Stimulated activated CD8-positive, alpha-beta memory T cell treated with anti-CD3 and anti-CD28 coated beads, Interleukin-12 subunit alpha, Interleukin-12 subunit beta, amount 100 ng/mL, for 4 hours (primary cell): ENCODE measurements around the gene TAOK1.

Experiments
- DNase-seq: peaks from one replicate; pipeline ENCODE4 v3.0.0-alpha.2; 2020; ENCODE audit warnings: low read depth

Gene TAOK1

GRCh38 chr17:29571883-29572681, 181.9 kb downstream of the TAOK1 start:
- no peak for DNase-seq

GRCh38 chr17:29572691-29573557, 182.8 kb downstream of the TAOK1 start:
- DNase-seq = peak; percentile 57

DNA sequence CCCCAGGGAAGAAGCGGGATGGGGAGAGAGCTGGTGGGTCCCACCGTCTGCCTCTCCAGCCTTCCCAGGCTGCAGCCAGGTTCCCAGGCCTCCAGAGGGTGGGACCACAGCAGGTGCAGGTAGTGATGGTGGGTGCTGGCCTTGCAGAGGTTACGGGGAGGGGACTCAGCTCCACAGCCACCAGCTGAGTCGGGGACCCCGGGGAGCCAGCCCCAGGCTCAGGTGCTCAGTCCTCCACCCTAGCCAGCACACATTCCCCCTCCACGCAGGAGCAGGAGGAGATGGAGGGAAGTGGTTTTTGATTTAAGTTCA, 183.4 kb downstream of the TAOK1 start:
- no peak for DNase-seq

- DNase-seq = no peak
Measured at GRCh38 chr17:29573871-29574731, 183.9 kb downstream of the TAOK1 start.

DNA sequence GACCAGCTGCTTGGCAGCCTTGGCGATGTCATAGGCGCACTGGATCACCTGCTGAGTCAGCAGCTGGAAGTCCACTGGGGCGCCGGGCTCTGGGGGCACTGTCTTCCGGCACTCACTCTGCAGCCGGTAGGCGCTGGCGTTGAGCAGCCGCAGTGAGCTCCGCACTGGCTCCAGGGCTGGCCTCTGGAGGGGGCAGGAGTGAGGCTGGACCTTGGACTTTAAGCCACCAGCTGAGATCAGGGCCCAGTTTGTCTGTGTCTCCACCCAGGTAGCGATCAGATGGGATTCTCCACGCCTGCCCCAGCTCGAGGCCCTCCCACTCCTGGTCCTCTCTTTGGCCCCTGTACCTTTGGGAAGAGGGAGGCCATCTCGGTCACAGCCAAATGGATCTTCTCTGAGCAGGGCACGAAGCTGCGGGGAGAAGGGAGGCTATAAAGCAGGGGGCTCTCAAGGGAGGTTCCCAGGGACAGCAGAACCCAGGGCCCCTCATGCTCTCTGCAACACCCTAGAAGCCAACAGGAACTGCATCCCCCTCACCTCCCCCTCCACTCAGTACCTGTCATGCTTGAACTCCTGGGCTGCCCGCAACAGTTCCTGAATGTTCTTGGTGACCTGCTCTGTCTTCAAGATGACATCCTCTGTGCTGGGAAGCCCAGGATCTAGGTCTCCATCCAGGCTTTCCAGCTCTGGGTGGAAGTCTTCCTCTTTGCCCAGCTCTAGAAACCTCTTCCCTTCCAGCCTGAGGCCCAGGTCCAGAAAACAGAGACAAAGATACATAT, 184.8 kb downstream of the TAOK1 start:
- DNase-seq = no peak

DNA sequence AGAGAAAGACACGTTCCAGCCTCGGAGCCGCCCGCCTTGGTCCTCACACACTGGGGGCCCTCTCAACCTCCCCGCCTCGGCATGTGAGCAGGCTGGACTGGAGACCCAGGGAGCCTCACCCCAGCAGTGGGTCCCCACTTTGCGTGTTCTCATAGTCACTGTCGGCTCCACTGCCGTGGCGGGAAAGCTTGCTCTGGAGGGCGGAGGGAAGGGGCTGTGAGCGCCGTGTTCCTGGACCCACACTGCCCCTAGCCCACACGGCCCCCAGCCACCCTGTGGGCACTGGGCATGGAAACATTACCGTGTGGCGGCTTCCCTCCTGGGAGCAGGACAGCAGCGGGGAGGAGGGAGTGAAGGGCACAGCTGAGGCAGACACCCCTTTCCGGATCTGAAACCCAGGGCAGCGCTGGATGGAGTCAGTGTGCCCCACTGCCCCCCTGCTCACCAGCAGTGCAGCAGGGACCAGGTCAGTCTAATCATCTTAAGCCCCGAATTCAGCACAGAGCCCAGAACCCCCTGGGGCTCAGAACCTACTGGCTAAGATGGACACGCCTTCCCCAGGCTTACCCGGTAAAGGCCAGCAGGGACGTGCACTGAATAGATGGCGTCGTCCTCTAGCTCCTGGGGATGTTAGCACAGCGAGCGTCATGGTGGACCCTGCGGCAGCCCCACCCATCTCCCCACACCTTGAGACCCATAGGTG, 185.5 kb downstream of the TAOK1 start:
- DNase-seq = no peak

GRCh38 chr17:29576214-29577000, 186.2 kb downstream of the TAOK1 start:
- DNase-seq = no peak

DNA sequence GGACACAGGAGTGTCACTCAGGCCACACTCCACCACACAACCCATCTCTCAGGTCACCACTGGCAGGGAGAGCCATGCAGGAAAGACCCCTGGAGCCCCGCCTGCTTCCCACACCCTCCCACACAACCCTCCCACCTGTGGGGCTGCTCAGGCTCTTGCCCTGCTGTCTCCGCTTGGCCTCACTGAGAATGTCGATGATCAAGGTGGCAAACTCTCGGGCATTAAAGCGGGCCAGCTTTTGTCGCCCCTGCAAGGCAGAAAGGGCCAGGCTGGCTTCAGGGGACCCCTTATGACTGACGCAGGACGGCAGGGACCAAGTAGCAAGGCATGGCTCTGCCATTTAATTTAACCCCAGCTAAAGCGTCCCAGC, 186.8 kb downstream of the TAOK1 start:
- DNase-seq = no peak

- DNase-seq = no peak
Measured at GRCh38 chr17:29577385-29578211, 187.4 kb downstream of the TAOK1 start.

- DNase-seq = no peak
Measured at GRCh38 chr17:29578626-29579485, 188.7 kb downstream of the TAOK1 start.

GRCh38 chr17:29579866-29580771, 190.0 kb downstream of the TAOK1 start:
- DNase-seq = peak; percentile 79

DNA sequence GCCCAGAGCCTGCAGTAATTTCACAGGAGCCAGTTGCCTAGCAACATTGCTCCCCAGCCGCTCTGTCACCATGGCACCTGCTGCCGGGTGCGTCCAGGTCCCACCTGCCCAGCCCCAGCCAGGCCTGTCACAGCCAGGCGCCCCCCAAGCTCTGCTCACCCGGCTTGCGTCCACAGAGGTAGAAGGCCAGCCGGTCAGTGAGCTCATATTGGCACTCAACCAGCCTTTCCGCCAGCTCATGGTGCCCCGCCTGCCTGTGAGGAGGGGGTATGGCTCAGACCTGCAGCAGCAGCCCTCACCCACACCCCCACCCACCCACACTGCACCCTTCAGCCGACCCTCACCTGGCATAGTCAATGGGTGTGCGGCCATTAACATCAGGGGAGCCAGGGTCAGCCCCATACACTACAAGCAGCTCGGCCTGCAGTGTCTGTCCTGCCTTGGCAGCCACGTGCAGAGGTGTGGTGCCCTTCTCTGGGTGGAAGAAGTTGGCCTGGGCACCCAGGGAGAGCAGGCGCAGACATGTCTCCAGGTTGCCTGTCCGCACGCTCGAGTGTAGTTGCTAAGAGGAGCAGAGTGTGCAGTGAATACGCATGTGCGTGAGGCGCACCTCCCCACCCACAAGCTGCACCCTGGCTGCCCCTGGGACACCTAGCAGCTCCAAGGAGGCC, 191.6 kb downstream of the TAOK1 start:
- no peak for DNase-seq

DNA sequence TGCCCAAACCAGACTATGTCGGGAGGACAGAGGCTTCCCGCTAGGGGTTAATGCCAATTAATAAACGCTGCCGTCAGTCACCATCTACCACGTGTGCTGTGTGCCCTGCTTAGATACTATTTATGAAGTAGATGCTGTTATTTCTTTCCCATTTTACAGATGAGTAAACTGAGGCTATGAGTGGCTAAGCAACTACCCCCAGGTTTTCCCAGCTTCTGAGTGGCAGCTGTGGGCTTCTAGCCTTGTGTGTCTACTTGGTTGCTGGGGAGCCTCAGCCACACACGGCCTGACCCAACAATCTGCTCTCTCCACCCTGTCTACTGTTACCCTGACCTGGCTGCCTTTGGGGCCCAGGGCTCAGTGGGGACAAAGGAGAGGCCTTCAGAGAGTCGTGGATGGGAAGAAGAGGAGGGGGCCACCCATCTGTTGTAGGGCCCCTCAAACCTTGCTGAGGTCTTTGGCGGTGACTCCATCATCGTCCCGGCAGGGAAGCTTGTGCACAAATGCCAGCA, 192.1 kb downstream of the TAOK1 start:
- no peak for DNase-seq

DNA sequence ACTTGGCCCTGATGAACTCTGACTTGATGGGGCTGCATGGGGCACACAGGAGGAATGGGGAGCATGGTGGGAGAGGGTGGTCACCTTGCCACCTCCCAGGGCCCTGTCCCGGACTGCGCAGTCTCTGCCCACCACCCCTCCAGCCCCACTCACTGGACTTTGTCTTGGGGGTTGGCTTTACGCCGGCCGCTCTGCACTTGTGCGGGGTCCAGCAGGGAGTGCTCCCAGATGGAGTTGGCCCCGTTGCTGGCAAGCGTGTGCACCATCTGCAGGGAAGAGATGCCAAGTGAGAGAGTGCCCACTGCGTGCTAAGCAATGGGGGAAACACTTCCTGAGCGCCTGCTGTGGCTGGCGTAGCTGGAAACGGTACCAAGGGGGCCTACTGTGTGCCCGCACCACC, 192.6 kb downstream of the TAOK1 start:
- no peak for DNase-seq

- no peak for DNase-seq
Measured at GRCh38 chr17:29583324-29584248, 193.4 kb downstream of the TAOK1 start.
